NCI-H2029 (cell line): ENCODE data around the gene SRSF11.

Source experiments
- DNase-seq: peaks from one replicate; lab custom pipeline; 2025; lab: John Stamatoyannopoulos, UW

The SRSF11 gene

DNA sequence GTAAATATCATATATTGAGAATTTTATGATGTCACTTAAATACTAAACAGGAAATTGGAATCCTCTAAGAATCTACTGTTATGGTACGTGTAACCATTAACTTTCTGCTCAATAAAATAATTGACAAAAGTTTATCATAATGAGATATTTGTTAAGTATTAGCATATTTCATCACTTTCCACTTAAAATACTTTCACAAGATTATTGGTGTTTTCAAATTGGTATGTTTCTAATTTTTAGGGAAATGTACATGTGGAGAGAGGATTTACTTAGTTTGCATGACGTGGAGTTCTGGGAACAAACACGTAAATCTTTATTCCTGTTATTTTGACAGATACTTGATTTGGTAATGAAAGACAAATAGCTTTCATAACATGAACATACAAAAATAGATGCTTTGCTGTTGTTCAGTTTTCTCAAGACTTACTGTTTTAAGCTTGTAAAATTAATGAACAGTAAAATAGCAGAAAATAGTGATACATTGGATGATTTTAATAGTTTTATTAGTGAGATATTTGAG is 1.6 kb downstream of the SRSF11 start:
- no peak for DNase-seq

DNA sequence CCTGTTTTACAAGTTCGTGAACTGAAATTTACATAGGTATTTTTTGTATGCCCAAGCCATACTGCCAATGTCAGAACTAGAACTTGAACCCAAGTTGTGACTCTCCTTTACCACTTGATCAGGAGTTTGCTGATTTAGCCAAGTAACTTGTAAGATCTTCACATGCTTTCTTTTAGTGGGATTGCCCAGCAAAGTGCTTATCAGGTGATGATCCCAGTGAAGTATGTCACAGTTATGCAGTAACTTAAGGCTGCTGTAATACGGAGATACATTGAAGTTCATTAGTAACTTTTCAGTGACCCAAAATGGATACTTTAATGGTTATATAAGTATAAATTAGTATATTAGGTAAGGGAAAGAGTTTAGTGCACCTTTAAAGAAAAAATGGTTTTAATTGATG is 3.8 kb downstream of the SRSF11 start:
- DNase-seq = no peak

DNA sequence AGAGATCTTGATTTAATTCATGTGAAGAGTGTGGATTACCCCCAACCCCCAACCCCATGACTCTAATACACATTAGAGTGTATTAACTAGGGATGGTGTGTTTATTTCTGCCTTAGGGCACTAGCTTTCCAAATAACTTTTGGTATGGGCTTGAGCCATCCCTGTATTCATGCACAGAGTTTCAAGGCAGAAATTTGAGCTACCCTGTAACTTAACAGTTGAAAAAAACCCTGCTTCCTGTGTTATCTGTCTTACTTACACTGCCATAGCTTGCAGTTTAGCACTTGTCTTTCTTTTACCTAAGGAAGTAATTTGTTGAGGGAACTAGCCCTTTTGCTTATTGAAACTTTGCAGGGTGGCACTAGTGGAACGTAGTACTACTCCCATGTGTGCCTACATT is 6.3 kb downstream of the SRSF11 start:
- DNase-seq = no peak

DNA sequence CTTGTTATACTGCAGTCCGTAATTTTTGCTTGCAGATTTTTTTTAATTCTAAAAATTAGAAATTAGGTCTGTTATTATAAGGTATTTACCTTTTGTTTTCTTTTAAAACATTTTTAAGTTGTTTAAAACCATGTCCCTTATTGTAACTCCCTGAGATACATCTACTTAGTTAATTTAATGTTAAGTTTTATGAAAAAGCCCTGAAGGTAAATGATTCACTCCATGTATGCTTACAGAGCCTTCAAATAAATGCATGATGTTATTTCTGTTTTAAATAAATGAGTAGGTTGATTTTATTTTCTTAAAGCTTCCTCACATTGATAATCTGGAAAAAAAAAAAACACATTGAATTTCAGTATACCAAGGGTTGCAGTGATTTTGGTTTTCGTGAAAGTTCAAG is 7.5 kb downstream of the SRSF11 start:
- no peak for DNase-seq

DNA sequence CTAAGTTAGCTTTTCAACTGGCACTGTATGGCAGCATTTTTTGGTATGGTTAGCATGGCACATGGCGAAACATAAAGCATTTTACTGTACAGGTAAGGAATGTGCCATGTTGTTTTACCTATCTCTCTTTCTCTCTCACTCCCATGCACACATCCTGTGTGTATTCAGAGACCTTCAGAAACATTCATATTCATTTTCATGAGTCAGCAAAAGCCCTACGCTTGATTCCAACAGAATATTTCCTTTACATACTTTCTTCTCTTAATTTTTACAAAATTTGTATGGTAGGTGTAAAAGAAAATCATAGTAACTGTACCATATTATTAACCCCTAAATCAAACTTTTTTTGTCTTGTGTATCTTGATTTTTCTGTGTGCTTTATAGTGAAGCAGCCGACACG is 10.3 kb downstream of the SRSF11 start:
- no peak for DNase-seq

DNA sequence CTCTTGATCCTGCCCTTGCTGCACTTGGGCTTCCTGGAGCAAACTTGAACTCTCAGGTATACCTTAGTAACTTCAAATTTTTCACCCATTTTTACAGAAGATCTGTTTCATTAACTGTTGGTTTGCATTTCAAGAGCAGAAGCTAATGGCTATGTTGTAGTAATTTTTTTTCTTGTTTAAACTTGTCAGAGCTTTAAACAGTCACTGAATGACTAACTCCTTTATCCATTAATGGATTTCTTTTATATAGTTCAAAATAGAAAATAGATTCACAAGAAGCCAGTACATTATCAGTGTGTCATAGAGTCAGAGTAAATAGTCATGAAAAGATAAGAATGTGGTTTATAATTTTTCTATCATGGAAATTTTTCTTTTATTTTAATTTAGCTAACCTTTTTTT is 13.6 kb downstream of the SRSF11 start:
- DNase-seq = no peak

DNA sequence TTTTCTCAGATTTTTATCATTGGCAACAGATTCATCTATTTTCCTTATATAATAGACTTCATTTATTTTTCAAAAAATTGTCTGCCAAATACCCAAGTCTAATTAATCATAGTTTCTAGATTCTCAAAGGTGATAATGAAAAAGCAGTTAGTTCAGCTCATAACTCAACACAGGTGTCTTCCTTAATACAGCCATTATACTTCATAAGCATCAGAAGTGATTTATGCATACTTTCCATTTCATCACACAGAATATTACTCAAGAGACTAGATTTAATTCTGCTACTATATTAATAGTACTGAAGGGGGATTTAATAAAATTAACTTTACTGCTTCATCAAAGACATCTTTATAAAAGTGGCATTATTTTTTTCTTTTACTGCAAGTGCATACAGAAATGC is 18.8 kb downstream of the SRSF11 start:
- no peak for DNase-seq

DNA sequence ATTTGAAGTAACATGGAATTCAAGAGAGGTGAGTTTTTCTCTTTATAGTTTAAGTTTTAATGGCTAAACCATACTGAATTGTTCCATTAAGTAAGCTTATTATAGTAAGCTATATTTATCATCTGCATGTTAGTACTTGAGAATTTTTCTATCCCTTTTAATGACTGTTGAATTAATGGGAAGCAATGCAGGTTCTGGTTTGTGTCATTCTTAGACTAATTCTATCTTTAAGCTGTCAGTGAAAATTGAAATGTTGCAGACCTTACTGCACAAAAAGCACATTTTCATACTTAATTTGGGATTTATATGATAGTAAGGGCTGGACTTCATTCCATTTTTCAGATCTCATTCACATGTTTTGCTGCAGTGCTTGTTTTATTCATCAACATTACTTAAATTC is 25.9 kb downstream of the SRSF11 start:
- DNase-seq = no peak

DNA sequence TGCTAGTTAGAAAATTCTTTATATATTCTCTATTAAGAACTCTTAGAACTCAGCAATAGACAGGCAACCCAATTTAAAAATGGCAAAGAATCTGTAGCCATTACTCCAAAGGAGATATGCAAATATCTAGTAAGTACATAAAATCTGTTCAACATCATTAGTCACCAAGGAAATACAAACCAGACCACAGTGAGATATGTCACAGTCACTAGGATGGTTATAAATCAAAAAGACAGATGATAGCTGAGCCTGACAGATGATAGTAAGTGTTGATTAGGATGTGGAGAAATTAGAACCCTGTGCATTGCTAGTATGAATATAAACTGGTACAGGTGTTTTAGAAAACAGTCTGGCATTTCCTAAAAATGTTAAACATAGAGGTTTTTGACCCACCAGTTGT is 26.6 kb downstream of the SRSF11 start:
- no peak for DNase-seq

DNA sequence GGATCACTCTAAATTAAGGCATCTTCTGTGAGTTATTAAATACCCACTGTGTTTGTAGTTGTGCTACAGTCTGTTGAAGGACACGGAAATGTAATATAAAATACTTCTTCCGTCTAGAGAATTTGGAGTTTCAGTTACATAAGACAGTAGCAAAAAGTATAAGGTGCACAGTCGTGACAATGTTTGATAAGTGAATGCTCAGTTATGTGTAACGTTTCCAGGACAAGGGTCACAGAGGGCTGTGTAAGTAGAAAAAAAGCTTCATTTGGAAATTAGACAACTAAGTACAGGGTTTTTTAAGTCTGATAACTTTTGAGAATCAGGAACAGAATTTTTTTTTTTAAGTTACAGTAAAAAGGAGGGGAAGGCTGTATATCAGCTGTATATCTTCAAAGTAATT is 27.5 kb downstream of the SRSF11 start:
- DNase-seq = no peak

DNA sequence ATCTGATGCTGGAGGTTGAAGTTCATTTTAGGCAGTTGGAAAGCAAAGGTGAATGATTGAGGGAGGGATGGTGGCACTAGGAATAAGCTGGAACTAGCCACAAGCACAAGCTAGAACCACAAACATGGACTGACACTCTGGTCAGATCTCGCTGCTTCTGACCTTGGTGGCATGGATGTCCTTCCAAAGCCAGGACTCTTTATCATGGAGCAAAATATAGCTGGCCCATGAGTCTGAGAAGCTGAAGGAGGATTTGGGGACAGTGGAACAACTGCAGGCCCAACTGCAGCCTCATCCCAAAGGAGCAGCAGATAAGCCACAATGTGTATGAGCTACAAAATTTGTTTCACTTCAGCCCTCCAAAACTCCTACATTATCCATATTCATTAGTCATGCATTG is 35.5 kb downstream of the SRSF11 start:
- no peak for DNase-seq

DNA sequence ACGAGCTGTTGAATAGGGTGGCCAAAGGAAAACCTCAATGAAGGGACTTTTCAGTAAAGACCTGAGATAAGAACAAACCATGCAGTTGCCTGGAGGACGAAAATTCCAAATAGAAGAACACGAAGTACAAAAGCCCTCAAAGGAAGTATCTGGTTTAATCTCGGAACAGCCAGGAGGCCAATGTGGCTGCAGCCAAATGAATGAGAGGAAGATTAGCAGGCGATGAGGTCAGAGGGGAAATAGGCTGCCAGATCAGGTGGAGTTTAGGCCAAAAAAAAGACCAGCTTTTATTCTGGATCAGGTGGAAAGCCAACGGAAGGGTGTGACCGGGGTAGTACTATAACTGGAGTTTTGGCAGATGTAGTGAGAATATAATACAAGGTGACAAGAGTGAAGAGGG is 43.7 kb downstream of the SRSF11 start:
- DNase-seq = no peak

DNA sequence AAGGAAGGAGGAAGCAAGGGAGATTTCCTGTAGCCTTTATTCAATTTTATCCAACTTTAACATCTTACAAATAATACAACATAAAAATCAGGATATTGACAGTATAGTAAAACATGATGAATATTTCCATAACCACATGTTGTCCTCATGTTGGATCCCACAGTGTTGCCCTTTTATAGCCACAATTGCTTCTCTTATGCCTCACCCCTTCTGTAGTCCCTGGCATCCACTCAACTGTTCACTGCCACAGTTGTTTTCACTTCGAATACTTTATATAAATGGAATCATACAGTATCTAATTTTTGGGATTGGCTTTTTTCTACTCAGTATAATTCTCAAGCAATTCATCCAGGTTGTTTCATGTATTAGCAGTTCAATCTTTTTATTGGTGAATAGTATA is 44.8 kb downstream of the SRSF11 start:
- DNase-seq = peak; percentile 4

DNA sequence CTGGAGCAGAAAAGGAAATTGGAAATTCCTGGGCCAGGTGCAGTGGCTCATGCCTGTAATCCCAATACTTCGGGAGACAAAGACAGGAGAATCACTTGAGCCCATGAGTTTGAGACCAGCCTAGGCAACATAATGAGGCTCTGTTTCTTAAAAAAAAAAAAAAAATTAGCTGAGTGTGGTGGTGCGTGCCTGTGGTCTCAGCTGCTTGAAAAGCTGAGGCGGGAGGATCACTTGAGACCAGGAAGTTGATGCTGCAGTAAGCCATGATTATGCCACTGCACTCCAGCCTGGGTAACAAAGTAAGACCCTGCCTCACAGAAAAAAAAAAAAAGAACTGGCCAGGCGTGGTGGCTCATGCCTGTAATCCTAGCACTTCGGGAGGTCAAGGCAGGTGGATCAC is 56.7 kb downstream of the SRSF11 start:
- peak; percentile 2 for DNase-seq

DNA sequence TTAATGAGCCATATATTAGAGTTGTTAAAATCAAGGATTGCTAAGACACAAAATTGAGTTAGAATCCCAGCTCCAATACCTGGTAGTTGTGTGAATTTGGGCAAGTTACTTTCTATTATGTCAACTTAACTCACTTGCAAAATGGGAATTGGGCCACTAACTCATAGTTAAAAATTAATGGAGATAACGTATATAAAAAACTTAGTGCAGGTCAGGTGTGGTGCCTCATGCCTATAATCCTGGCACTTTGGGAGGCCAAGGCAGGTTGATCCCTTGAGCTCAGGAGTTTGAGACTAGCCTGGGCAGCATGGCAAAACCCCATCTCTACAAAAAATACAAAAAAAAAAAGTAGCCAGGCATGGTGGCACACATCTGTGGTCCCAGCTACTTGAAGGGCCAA is 57.5 kb downstream of the SRSF11 start:
- no peak for DNase-seq

DNA sequence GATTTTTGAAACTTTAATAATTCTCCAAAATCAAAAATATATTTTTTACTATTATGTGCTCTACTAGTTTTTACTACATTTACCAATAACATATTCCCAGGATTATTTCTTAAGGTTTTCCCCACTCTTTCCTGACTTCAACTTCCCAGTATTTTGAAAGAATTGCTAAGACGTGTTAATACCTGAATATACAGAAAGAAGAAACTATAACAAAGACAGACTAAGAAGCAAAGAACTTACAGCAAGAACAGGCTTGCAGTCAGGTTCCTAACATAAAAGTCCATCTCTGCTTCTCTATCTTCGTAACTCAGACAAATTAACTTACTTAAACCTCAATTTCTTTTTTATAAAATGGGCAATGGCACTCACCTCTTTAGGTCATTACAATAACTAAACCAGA is 63.2 kb downstream of the SRSF11 start:
- no peak for DNase-seq

DNA sequence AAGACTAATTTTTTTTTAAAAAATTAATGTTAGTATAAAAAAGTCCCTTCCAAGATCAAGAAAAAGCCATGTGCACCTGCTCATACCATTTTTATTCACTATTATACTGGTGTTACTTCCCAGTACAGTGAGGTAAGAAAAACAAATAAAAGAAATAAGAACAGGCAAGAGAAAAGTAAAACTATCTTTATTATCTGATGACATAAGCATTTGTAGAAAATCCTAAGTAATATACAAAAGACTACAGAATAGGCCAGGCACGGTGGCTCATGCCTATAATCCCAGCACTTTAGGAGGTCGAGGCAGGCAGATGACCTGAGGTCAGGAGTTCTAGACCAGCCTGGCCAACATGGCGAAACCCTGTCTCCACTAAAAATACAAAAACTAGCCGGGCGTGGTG is 65.3 kb downstream of the SRSF11 start:
- no peak for DNase-seq

DNA sequence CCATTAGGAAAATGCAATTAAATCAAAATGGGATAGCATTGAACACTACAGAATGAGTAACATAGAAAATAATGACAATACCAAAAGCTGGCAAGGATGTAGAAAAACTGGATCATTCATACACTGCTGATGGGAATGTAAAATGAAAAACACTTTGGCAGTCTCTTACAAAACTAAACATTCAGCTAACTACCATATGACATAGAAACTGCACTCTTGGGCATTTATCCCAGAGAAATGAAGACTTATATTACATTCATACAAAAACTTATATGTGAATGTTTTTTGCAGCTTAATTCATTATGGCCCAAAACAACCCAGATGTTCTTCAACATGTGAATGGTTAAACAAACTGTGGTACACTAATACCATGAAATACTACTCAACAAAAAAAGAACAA is 67.0 kb downstream of the SRSF11 start:
- DNase-seq = no peak

DNA sequence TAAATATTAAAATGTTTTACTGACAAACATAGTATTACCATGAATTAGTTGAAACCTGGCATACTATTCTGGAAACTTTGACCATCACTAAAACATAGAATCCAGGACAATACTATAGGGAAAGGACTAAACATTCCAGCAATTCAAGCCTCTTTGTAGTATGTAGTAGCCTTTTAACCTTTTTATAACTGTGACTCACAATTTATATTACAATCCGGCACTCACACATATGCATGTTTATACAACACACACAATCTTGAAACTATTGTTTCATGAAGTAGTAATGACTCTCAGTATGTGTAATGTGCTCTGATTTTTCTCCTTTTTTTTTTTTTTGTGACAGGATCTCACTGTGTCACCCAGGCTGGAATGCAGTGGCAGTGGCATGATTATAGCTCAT is 69.0 kb downstream of the SRSF11 start:
- no peak for DNase-seq

DNA sequence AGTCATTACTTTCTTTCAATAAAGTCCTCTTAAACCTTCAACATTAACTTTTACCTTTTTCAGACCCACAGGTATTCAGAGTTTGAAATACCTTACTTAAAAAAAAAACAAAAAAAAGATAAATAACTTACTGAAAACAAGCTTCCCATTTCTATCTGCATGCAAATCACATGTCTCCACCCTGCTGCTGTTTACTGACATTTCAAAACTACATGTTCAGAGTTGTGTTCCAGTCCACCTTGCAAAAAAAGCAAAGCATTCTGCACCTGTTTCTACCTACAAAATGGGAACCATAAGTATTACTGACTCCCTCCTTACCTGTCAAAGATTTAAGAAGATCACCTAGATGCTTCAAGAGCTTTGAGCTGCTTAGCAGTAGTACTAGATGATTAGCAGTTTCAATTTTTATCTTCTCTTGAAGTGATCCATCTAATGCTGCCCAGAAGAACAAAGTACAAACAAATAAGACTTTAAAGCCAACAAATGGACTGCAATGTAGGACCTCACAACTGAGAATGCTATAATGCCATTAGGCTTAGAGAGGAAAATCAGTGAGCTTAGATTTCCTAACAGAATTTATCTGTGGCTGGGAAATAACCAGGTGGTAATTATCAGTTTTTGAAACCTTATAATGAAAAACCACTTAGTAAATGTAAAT is 72.1 kb downstream of the SRSF11 start:
- DNase-seq = no peak

DNA sequence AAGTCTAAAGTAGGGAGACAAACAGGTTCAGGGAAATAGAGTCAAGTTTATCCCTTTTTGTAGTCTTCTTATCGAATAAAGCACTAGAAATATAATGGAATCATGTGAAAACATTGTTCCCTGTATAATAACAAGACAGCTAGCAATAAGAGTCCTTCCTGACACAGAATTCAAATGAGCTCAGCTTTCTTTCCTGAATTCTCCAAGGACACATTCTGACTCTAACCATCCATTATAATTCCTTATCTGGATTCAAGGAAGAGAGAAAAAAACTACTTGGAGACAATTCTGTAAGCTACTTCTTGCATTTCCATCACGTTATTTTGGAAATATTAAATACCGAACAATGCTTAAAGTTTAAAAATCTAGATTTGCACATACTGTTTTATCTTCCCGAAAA is 74.6 kb downstream of the SRSF11 start:
- DNase-seq = no peak

DNA sequence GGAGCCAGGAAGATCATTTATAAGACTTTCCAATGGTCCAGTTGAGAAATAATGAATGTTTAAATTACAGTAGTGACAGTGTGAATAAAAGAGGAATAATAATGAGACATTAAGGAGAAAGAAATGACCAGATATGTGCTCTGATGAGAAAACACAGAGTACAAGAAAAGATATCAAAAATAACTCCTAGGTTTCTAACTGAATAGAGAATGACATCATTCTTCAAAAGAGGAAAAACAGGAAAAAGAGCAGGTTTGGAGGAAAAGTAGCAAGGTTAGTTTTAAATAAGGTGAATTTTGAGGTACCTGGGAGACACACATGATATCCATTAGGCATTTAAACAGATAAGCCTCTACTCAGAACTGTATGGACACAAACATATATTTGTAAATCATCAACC is 78.3 kb downstream of the SRSF11 start:
- no peak for DNase-seq
